Measurements from ENCODE around the gene ALDH1A3.
"Not testable (repeated sequence)": the region's sequence is repeated elsewhere in the genome, so short reads cannot be mapped to it uniquely, and the experiment has no call there.

ALDH1A3 gene

DNA sequence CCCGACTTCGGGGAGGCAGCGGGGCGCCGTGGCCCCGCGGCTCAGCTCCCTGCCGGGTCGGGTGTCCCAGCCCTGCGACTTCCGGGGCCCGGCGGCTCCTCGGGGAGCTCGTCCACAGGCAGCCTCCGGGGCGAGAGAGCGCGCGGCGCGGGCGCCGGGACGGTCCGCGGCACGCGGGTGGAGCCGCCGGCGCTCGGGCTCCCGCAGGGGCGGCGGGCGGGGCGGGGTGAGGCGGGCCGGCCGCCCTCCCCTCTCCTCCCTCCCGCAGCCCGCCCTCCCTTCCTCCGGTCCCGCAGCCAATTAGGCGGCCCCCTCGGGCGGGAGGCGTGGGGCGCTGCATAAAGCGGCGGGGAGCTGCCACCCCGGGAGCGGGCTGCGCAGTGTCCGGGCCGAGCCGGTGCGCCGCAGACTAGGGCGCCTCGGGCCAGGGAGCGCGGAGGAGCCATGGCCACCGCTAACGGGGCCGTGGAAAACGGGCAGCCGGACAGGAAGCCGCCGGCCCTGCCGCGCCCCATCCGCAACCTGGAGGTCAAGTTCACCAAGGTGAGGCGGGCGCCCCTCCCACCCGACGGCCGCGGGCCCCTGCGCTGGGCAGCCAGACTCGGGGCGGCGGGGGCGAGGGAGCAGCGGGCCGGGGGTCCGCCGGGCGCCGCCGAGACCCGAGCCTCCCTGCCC, at the start of gene ALDH1A3:
TSS of gene ALDH1A3 (plus strand) at position 368 of the 675 bp plus-strand sequence. CDS start at position 445, 77 bp downstream.
- no peak for DNase-seq (ENCODE audit: low spot score)

DNA sequence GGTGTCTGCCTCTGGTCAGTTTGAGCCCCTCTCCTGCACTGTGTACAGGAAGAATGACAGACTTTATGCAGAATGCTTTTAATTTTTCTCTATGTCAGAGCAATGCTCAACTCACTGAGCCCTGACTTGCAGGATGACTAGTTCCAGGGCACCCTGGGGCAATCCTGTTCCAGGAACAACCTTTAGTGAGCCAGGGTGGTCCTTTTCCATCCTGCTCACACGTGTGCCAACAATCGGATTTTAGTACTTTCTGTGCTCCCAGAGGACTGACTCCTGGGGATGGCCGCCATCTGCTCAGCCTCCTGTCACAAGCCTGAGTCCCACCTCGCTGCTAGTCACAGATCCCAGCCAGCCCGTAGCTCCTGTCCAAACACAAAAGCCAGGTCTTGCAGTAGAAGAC, 48.2 kb upstream of the ALDH1A3 start:
- no peak for DNase-seq (ENCODE audit: low spot score)

DNA sequence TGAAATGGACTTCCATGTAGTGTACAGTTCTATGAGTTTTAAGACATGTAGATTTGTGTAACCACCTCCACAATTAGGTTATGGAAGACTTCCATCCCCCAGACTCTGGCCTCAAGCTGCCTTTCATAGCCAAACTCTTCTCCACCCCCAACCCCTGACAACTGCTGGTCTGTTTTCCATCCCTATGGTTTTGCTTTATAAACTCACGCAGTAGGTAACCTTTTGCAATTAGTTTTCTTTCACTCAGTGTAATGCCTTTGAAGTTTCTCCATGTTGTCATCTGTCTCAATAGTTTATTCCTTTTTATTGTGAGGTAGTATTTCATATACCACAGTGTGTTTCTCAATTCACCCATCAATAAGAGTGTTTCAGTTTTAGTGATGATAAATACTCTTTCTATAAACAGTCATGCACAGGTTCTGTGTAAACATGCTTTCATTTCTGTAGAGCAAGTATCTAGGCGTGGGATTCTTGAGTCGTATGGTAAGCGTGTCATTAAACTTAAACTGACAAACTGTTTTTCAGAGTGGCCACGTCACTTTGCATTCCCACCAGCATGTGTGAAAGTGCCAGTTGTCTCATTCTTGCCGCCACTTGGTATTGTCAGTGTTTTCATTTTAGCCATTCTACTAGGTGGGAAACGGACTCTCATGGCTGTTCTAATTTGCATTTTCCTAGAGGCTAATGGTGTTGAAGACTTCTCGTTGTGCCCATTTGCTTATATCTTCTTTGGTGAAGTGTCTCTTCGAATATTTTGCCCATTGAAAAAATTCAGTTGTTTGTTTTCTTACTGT, 47.3 kb upstream of the ALDH1A3 start:
- DNase-seq (ENCODE audit: low spot score) = no peak

DNA sequence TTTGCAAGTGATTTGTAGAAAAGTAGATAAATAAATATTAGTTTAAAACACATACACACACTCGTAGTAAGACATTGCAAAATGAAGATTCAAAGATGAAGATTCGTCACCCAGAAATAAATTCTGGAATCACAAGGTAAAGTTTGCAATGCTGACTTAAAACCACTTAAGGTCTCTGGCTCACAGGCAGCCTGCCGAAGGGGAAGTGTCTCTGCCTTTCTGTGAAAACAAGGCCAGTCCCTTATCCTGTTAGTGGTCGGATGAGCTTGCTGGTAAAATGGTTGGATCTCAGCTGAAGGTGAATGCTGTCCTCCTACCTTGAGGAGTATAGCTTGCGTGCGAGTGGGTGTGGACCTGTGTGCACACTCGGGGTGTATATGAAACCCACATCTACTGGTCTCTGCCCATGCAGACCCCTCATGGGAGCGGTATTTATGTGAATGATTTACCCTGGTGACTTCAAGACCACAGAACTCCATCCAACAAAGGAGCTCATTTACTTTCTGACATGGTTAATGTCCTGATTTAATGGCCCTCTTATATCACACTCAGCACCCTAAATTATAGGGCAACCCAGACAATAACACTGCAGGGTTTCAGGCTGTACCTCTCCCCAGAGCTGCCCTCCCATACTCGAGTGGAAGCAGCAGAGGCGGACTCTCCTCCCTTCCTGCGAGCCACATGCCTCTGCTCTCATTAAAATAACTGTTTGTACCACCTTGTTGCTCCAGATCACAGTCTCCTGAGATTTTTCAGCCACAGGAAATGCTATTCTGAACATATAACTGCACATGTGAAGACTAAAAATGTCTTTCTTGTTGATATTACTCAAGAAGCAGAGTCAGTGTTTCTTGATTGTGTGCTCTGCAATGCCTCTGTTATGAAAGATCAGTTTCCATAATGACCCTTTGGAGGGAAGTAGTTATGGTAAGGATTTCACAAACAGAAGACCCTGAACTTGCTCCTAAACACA, 45.9 kb upstream of the ALDH1A3 start:
- DNase-seq (ENCODE audit: low spot score) = peak; percentile 9

DNA sequence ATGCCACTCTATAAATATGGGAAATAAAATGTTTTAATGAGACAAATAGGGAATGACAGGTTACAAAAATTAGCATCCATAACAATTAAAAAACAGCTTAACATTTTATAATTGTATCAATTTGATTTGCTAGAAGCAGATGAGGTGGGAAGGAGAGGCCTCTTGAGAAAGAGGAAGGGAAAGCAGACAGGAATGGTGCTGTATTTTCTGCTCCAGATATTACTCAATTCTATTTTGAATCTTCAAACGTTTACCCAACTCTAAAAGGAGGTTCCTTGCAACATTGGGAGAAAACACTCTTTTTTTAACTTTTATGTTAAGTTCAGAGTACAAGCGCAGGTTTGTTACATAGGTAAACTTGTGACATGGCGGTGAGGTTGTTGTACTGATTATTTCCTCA, 44.9 kb upstream of the ALDH1A3 start:
- DNase-seq (ENCODE audit: low spot score) = no peak

DNA sequence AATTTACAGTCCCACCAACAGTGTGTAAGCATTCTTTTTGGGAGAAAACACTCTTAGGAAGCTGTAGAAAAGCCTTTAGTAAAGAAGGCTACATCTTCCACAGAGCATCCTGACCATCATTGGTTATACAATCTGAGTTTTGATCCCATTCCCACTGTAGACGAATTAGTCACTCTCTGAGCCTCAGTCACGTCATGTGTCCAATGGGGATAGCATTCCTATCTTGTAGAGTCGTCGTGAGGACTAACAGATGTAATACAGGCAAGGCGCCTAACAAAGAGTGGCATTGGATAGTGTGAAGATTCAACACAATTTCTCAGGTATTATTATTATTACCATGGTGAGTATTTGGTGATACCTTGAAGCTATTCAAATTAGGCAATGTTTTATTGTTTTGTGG, 44.0 kb upstream of the ALDH1A3 start:
- no peak for DNase-seq (ENCODE audit: low spot score)

DNA sequence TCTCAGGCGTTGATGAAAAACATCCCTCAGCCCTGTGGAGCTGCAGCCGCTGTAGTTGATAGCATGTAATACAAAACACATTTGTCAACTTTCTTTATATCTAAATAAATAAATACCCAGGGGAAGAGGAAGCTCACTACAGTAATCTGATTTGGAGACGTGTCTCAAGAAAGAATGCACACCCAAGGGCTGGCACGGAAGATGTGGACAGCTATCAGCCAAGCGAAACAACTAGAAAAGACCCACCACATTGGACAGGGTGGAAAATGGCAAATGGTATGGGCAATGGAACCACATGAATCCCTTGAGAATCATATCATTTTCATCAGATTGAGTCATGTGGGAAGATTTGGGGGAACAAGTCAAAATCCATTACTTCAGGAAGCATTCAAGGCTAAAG, 43.1 kb upstream of the ALDH1A3 start:
- DNase-seq (ENCODE audit: low spot score) = no peak

DNA sequence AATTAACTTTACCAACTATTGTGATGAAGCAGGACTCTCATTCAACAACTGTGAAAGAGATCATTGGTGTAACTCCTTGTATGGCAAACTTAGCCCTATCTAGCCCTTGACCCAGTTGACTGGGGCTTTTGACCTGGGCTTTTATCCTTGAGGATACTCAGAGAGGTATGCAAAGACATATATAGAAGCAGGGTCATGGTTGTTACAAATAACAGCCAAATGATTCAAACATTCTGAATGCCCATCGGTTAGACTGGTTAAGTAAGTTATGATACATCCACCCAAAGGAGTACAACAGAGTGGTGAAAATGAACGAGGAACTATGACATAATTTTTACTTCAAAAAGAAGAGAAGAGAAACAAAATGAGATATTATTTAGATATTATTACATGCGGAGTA, 38.2 kb upstream of the ALDH1A3 start:
- DNase-seq (ENCODE audit: low spot score) = no peak

DNA sequence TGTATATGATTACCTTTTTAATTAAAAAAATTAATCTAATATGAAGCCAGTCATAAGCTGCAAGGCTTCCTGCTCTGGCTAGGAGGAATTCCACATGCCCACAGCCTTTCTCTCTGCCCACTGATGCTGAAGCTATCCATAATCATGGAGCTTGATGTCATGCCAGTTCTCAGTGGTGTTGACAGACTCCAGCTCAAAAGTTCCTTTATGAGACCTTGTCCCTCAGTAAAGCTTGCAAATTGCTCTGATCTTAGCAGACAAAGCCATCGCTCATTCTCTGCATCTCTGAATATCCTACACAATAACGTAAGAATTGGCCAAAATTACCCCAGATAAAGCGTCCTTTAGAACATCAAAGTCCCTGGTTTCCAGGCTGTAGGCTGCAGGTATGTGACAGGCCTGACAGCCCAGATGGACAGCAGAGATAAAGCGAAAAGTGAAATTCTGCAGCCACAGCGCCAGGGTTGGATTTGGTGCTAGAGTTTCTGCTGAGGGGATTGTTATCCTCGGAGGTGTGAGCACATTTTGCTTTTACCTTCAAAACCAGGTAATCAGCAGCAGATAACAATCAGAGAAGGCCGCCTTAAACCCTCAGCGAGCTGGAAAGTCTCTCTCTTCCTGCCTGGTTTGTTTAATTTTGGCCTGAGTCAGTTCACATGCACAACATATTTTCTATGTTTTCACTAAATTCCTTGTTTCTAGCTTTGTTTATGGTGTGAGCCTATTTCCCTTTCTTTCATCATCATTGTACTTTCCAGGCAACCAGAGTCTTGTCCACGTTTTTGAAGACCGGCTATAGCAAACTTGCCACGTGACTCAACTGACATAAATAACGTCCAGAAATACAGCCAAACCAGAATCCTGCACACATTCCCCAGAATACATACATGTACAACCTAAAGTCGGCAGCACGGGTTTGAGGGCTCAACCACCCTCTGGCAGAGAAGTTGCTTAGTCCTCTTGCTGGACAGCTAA, 36.6 kb upstream of the ALDH1A3 start:
- DNase-seq (ENCODE audit: low spot score) = no peak

DNA sequence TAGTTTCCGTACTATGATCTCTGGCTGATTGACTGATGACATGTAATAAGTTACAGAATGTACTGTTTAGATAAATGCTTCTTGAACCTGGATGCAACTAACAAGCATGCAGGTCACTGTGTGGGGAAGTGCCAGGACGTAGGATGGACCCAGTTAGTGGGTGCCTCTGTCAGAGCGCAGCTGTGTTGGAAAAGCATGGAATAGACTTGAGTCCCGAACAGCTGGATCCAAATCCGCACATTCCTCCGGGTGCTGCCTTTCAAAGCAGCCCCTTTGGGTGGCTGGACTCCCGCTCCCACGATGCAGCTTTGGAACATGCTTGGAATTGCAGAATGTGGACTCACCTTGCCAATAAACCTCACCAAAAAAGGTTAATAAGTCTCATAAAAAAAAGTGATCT, 35.5 kb upstream of the ALDH1A3 start:
- no peak for DNase-seq (ENCODE audit: low spot score)

DNA sequence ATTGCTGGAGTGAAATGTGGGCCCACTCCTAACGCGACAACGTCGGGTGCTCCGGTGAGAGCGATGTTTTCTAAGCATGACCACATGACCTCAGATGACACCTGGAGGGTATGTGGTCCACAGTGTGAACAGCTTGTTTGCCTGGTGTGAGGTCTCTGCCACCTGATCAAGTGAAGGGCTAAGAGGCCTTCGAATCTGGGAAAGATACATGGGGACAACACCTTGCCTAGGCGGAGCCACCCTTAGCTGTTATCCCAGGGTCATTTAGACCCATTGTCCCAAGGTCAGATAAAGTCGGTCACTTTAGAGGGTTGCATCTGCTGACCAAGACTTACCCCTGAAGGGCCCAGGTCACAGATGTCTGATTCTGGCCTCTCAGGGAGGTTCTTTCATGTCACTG, 34.9 kb upstream of the ALDH1A3 start:
- DNase-seq (ENCODE audit: low spot score) = no peak

DNA sequence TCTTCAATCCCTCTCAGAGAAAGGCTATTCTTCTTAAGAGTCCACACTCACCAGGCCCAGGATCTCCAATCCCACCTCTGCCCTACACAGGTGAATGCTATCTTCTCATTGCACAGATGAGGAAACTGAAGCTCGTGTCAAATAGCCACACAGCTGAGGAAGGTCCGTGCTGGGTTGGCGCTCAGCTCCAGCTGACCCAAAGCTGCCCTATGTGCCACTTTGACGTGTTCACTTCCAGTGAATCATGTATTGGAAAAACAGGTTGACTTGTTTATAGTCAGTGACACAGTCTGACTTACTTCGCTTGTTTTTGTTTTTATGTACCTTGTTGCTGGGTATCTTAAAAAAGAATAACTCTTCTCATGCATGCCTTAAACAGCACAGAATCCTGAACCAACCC, 32.4 kb upstream of the ALDH1A3 start:
- no peak for DNase-seq (ENCODE audit: low spot score)

DNA sequence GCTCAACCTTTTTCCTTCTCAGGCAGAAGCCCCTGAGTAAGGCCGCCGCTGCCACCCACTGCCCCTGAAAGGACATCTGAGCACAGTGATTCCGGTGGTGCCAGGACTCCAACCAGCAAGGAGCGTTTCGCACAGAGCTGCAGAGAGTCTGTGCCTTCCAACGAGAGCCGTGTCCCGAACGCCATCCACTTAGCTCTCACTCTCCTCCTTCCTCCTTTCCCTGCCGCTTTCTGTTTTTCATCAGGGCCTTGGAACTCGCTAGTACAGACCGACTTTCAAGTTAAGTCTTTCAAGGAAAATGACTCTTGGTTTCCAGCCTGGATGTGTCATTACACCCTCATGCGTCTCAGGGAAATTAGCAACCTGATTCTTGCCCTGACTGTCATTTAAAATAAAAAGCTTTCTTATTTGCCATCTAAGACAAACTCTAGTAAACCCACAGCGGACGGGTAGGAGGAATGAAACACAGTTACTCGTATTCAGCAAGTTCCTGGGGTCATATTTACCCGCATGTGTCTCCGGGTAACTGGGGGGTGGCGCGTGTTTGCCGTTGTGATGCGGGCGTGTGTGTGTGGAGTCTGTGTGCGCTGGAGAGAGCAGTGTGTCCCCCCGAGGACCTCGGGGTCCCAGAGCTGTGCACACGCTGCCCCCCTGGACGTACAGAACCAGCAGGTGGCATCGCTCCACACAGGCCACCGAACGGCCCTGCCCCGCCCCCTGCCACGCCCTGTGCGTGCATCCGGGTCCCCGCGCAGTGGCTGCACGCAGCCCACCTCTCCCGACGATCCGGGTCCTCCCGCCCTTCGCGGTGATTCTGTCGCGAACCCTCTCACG, 30.4 kb upstream of the ALDH1A3 start:
- DNase-seq (ENCODE audit: low spot score) = no peak

DNA sequence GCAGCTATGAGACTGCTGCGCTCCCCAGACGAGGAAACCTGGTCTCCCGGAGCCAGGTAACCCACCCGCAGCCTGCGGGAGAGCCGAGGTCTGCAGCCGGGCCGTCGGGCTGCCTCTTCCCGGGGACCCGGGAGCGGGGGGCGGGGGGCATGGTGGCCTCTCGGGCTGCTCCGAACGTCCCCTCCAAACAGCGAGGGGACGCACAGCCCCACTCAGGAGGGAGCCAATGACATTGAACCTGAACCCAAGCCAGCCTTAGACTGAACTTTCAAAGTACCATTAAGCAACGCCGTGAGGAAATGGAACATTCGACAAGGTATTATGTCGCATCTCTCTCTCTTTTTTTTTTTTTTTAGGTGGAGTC, 29.8 kb upstream of the ALDH1A3 start:
- DNase-seq (ENCODE audit: low spot score) = no peak

DNA sequence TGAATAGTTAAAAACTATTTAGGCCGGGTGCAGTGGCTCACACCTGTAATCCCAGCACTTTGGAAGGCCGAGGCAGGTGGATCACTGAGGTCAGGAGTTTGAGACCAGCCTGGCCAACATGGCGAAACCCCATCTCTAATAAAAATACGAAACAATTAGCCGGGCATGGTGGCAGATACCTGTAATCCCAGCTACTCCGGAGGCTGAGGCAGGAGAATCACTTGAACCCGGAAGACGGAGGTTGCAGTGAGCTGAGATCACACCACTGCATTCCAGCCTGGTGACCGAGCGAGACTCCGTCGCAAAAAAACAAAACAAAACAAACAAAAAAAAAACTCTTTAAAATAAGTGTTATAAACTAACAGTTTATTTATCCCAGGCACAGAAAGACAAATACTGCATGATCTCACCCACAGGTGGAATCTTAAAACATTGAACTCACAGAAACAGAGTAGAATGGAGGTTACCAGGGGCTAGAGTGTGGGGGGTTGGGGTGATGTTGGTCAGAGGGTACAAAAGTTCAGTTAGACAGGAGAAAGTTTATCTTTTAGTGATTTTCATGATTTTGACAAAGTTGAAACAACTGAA, 28.1 kb upstream of the ALDH1A3 start:
- DNase-seq (ENCODE audit: low spot score) = not testable (repeated sequence)

DNA sequence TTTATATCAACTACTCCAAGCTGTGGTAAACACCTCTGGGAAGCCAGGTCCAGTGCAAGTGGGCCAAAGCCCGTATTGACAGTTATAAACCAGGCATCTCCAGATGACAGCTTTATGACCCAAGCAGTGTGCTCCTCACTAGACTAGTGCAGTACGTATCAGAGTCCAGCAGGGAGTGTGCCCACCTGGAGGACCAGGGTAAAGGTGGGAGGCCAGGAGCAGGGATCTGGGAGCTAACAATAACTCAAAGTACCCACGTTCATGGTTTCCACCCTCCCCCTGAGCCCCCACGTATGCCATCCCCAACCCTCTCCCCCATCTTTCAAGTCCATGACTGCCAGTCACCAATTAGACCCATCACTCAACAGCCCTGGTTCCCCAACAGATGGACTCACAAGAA, 27.0 kb upstream of the ALDH1A3 start:
- no peak for DNase-seq (ENCODE audit: low spot score)

DNA sequence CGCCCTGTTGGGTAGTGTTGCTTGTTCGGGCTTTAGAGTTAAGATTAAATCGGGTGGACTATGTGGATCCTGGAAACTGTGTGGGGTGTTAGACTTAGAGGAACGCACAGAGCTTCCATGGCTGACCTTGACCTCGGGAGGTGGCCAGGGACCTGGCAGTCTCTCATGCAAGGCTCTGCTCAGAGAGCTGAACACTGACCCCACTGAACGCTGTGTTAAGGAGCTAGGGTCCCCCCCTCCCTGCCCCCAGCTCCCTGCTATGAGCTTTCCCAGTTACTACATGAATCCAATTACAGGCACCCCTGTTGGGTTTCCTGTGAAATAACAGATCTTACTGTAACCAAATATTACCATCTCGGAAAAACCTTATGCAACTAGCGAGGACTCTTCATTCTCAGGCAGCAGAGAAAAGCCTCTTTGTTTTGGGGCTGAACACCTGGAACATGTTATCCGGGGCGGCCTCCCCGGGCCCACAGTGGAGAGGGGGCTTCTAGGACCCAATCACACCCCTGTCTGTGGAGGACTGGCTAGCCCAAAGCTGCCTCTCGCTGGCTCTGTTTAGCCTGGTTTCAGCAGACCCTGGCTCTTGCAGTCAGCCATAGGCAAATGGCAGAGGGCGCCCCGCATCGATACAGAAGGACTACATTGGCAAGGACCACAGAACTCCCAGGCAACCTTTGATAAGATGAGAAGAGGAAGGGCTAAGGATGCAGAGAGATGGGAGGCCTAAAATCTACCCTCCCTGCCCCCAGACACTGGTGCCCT, 25.8 kb upstream of the ALDH1A3 start:
- no peak for DNase-seq (ENCODE audit: low spot score)

DNA sequence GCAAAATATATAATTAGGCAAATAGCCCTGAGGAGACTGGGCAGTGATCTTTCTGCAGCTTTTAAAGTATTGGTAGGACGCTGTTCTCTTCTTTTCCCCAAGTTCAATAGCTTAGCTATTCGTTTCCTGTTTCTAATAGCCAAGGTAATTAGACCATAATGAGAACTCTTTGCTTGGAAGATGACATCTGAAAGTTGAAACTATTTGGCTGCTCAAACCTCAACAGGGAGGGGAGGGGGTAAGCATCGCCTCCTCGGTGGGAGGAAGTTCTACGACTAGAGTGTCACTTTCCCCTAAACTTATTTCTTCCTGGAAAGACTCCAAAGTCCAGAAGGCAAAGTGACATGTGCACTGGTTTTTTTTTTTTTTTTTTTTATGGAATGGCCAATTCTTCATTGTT, 22.8 kb upstream of the ALDH1A3 start:
- DNase-seq (ENCODE audit: low spot score) = no peak

DNA sequence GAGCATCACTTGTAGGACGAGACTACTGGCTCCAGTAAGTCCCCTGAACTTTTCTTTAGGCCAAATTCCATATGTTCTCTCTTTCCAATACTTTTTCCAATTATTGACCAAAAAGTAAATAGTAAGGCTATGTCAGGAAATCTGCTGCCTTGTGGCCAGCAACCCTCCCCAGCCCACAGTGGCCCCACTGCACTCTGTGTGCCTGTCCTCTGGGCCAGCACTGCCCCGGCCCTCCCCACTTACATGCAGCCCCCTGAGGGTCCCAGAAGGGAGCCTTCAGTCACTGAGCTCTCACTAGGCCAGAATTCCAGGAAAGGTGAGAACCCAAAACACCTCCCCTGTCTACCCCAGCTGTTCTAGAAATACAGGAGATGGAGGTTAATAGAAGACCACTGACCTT, 21.3 kb upstream of the ALDH1A3 start:
- no peak for DNase-seq (ENCODE audit: low spot score)
